Stimulated activated naive CD8-positive, alpha-beta T cell treated with anti-CD3 and anti-CD28 coated beads, Interleukin-15, Interleukin-2, amounts not matched to agents 100 ng/mL and 50 ng/mL, for 24 hours (primary cell): ENCODE results near the gene COX8C.
"Not testable (repeated sequence)": the region's sequence is repeated elsewhere in the genome, so short reads cannot be mapped to it uniquely, and the experiment has no call there.

Source experiments
- H3K27ac Mint-ChIP-seq: one replicate; pipeline ENCODE4 v1.8.0; 2021; ENCODE audit warnings: mild to moderate bottlenecking, mixed read lengths
- H3K27me3 Mint-ChIP-seq: one replicate; pipeline ENCODE4 v1.8.0; 2021; ENCODE audit warnings: mixed read lengths
- H3K36me3 Mint-ChIP-seq: one replicate; pipeline ENCODE4 v1.8.0; 2021; ENCODE audit warnings: low read depth, mixed read lengths
- H3K4me1 Mint-ChIP-seq: one replicate; pipeline ENCODE4 v1.8.0; 2021; ENCODE audit warnings: low read depth, mixed read lengths
- H3K4me3 Mint-ChIP-seq: one replicate; pipeline ENCODE4 v1.8.0; 2021; ENCODE audit warnings: mild to moderate bottlenecking, mixed read lengths
- H3K9me3 Mint-ChIP-seq: one replicate; pipeline ENCODE4 v1.8.0; 2021; ENCODE audit warnings: mixed read lengths

Gene COX8C

DNA sequence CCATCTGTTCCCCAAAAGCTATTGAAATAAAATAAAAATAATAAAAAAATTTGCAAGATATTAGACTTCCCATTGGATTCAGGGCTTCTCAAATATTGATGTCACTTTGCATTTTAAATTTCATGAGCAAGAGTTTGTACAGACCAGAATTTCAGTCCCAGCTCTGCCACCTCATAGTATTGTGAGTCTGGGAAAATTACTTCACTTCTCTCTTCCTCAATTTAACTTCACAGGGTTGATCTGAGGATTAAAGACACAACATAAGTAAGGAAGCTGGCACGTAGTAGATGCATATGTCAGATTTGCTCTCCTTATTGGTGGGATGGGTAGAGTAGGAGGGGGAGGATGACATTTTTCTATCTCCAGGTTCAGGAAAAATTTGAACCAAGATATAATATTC lies 32.8 kb downstream of the COX8C start:
- Mint-ChIP-seq H3K4me1 (no peaks in the 10 kb centered on the region), H3K9me3 (peaks cover 5% of the 10 kb centered on the region), H3K27ac (no peak overlapping the region), H3K36me3 (no peaks in the 10 kb centered on the region), H3K4me3 (no peak overlapping the region), H3K27me3 (peaks cover 9% of the 10 kb centered on the region)

DNA sequence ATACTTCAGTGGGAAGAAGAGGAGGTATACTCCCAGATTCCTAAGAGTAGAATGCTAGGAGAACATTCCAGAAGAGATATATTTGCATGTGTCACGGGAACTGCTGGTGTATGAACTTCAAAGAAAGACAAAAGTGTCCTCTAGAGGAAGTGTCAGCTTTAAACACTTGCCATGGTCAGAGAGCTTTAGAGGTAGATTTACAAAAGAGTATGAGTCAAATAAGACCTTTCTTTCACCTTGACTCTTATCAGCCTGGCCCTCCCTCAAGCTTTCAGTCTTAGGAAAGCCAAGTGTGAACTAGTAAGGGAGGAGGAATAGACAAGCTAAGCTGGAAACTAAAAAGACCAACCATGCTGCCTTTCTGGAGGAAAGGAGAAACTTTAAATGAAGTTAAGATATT lies 34.7 kb downstream of the COX8C start:
- no peak overlapping the region for H3K4me3 Mint-ChIP-seq
- peaks cover 5% of the 10 kb centered on the region for H3K9me3 Mint-ChIP-seq
- H3K4me1 Mint-ChIP-seq = no peaks in the 10 kb centered on the region
- H3K36me3 Mint-ChIP-seq = no peaks in the 10 kb centered on the region
- no peak overlapping the region for H3K27ac Mint-ChIP-seq
- peaks cover 9% of the 10 kb centered on the region for H3K27me3 Mint-ChIP-seq

DNA sequence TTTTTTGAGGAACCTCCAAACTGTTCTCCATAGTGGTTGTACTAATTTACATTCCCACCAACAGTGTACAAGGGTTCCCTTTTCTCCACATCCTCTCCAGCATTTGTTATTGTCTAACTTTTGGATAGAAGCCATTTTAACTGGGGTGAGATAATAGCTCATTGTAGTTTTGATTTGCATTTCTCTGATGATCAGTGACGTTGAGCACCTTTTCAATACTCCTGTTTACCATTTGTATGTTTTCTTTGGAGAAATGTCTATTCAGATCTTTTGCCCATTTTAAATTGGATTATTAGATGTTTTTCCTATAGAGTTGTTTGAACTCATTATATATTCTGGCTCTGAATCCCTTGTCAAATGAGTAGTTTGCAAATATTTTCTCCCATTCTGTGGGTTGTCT lies 37.3 kb downstream of the COX8C start:
- not testable (repeated sequence) for H3K4me1 Mint-ChIP-seq, H3K36me3 Mint-ChIP-seq, H3K27ac Mint-ChIP-seq, H3K9me3 Mint-ChIP-seq, H3K4me3 Mint-ChIP-seq
- H3K27me3 Mint-ChIP-seq = peaks cover 13% of the 10 kb centered on the region

DNA sequence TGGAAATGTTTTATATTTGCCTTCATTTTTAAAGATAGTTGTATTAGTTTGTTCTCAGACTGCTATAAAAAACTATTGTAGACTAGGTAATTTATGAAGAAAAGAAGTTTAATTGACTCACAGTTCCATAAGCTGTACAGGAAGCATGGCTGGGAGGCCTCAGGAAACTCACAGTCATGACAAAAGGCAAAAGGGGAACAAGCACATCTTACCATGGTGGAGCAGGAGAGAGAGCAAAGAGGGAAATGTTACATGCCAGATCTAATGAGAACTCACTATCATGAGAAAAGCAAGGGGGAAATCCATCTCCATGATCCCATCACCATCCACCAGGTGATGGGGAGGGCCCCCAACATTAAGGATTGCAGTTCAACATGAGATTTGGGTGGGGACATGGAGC lies 48.2 kb downstream of the COX8C start:
- Mint-ChIP-seq H3K9me3 (peaks cover 12% of the 10 kb centered on the region), H3K36me3 (no peaks in the 10 kb centered on the region), H3K4me3 (no peak overlapping the region), H3K4me1 (no peaks in the 10 kb centered on the region), H3K27ac (no peak overlapping the region), H3K27me3 (peaks cover 27% of the 10 kb centered on the region)

DNA sequence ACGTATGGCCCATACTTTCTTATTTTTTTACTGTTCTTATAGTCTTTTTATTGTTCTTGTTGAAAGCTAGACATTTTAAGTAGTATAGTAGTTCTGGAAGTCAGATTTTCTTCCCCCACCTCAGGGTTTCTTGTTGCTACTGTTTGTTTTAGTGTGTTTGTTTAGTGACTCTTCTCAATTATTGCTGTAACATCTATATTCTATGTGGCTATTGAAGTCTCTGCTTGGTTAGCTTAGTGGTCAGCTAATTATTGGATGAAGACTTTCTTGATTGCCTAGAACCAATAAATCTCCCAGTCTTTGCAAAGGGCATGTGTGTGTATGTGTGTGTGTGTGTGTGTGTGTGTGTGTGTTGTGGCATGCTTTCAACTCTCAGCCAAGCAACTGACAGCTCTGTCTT lies 49.5 kb downstream of the COX8C start:
- H3K4me1 Mint-ChIP-seq = no peaks in the 10 kb centered on the region
- H3K36me3 Mint-ChIP-seq = no peaks in the 10 kb centered on the region
- H3K27me3 Mint-ChIP-seq = peaks cover 29% of the 10 kb centered on the region
- H3K9me3 Mint-ChIP-seq = peaks cover 12% of the 10 kb centered on the region
- no peak overlapping the region for H3K27ac Mint-ChIP-seq
- no peak overlapping the region for H3K4me3 Mint-ChIP-seq
